HG03575 (cell line): ENCODE data around the gene TBC1D1.

Experiments used
- ATAC-seq: cut with Tn5 transposase; IDR thresholded peaks from one replicate; pipeline ENCODE4 v1.9.1; 2021; ENCODE audit not compliant: unreplicated experiment, insufficient number of reproducible peaks, low FRiP score; ENCODE audit errors: extremely low read depth

The TBC1D1 gene

DNA sequence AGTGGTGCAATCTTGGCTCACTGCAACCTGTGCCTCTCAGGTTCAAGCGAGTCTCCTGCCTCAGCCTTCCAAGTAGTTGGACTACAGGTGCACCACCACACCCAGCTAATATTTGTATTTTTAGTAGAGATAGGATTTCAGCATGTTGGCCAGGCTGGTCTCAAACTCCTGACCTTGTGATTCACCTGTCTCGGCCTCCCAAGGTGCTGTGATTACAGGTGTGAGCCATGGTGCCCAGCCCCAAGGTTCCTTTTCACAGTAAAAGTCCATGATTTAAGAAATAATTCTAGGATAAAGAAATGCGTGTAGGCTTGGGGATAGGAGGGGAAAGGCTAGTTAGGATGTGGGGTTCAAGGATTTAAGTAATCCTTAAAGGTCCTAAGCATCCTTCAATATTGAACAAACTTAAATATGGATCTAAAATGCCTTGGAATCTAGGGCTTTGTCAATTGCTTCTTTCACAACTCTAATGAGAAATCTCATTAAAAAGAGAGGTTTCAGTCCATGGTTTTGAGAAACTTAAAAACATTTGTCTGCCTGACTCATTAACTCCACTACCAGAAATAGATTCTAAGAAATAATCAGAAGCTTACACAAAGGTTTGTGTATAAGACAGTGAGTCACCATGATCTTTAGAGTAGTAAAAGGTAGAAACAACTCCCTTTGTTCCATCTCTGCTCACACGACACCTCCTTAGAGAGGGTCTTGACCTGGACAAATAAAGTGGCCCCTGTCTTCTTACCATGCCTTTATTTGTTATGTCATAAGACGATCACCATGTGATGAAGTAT lies 272.5 kb downstream of the TBC1D1 start:
- ATAC-seq = no peak

DNA sequence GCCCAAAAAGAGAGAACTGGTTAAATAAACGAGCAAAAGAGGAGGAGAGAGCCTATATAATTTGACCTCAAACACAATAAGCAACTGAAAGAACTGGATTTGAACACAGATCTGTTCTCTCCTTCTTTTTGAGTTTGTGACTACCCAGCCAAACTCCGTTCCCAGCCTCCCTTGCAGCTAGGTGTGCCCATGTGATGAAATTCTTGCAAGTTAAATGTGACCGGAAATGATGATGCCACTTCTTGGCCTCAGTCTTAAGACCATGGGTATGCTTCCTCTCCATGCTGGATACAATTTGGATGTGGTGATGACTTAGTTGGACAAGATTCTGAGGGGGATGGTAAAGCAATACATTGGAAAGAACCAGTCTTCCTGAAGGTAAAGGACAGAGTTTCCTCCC lies 273.5 kb downstream of the TBC1D1 start:
- ATAC-seq = no peak

DNA sequence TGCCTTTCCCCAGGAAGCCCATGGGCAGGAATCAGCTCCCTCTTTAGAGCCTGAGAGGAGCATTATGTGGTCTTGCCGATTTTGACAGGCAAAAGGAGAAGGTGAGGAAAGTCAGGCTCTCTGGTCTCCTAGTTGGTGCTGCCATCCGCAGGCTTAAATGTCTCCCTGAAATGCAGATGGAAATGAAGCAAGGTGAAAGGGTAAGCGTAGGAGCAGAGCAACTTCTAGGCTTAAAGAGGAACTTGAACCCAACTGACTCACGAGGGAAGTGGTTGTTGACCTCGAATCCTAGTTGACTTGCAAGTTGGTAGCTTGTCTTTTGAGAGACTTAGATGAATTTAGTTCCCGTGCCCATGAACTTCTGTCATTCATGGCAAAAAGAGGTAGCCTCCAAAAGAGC lies 275.2 kb downstream of the TBC1D1 start:
- no peak for ATAC-seq

DNA sequence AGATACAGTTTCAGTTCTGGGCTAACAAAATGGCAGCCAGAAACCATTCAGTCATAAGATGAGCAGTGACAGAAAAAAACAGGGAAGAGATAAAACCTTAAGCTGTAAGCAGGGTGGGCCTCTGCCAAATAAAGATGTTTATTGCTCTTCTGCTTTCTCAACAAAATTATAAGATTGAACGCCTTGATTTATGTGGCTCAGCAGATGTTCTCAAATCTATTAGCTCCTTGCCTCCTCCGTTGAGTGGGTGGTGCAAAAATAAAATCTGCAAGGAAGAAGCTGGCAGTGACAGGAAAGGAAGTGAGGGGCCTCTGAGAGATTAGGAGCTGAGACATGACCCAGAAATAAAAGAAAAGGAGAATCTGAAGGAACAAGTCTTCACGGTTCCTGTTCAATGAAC lies 275.9 kb downstream of the TBC1D1 start:
- no peak for ATAC-seq

- no peak for ATAC-seq
Observed at GRCh38 chr4:38167973-38168372, 277.1 kb downstream of the TBC1D1 start.

GRCh38 chr4:38169524-38169923 lies 278.6 kb downstream of the TBC1D1 start:
- no peak for ATAC-seq

- no peak for ATAC-seq
Observed at GRCh38 chr4:38170338-38171169, 279.7 kb downstream of the TBC1D1 start.

DNA sequence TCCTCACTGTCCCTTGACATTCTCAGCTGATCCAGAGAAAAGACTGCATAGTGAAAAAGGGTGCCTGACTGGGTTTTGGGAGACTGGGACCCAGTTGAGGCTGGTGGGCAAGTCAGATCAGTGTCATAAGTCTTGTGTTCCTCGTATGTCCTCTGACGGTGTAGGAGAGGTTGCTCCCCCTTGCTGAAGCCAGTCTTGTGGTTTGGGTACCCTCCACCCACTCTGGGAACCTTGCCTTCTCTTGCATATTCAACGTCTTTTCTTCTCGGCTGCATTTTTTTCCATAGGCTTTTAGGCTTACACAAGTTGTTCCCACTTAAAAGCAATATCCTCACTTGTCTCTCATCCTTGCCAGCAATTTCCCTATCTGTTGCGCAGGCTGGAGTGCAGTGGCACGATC lies 281.2 kb downstream of the TBC1D1 start:
- ATAC-seq = no peak

- ATAC-seq = no peak
Observed at GRCh38 chr4:38173935-38174518, 283.1 kb downstream of the TBC1D1 start.

GRCh38 chr4:38174801-38175200 lies 283.9 kb downstream of the TBC1D1 start:
- no peak for ATAC-seq

DNA sequence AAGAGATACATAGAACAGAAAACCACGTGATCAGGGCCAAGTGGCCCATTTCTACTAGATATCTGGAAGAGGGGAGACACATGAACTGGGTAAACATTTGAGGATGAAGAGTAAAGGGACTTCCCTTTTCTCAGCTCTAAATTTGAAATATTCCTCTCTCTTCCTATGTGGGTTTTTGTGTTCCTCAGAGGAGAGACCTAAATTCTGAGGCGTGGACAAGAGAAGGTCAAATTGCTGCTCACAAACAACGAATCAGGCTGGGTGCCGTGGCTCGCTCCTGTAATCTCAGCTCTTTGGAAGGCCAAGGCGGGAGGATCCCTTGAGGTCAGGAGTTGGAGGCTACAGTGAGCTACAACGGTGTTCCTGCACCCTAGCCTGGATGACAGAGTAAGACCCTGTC lies 285.3 kb downstream of the TBC1D1 start:
- no peak for ATAC-seq

DNA sequence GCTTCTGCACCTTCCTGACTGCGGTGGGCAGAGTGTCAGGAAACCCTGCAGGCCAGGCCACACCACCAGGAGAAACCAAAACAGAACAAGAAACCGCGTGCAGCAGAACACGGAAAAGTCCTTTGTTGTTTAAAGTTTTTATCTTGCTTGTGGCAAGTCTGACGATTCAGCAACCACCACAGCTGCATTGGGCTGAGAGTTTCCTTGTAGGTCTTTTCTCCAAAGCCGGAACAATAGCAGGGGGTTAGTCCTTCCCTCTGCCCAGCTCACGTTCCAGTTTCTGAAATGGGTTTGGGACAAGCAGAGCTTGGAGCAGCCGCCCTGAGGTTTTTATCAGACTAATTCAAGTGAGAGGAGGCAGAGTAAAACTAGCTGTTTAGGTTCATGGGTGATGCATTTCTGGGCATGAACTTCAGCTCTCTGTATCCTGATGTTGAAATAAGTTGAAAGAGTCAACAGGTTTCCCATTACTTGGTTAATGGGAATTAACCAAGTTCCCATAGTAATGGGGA lies 286.2 kb downstream of the TBC1D1 start:
- no peak for ATAC-seq

- ATAC-seq = no peak
Observed at GRCh38 chr4:38177641-38178391, 286.9 kb downstream of the TBC1D1 start.

- no peak for ATAC-seq
Observed at GRCh38 chr4:38178392-38178995, 287.6 kb downstream of the TBC1D1 start.

DNA sequence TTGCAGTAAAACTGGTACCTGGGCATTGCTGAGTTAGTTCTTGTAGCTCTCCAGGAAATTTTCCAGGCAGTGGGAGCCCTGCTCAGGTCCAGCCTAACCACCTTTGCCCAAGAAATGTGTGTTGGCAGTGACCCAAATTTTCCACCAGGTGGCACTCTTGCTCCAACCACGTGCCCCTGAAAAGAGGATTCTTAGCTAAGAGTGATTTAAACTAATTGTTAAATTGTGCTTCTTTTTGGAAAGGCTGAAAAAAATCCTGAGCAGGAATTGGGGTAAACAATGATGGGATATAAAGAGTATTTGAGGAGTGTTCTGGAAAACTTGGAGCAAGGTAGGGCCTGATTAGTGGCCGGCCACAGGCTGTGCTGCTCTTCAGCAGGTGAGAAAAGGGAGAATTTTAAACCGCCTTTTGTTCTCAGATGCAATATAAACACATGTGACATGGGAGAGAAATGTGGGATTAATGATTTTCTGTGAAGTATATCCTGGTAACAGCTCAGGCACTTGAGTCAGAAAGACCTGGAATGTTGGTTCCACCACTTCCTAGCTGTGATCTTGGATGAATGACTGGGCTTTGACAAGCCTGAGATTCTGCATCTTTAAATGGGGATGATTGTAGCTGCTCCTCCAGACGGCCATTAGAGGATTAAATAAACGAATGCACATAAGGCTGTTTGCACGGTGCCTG lies 288.9 kb downstream of the TBC1D1 start:
- ATAC-seq = no peak

GRCh38 chr4:38180456-38180855 lies 289.6 kb downstream of the TBC1D1 start:
- ATAC-seq = no peak

GRCh38 chr4:38181286-38181685 lies 290.4 kb downstream of the TBC1D1 start:
- no peak for ATAC-seq

- ATAC-seq = no peak
Observed at GRCh38 chr4:38182334-38182998, 291.6 kb downstream of the TBC1D1 start.
